Small intestine (tissue), 7 donors: ENCODE results near the gene OR7G2. TPM values are rescaled to one million over a fixed set of nuclear protein-coding genes. Genes with fewer than 3 reads are reported as not detected.
"Not testable (repeated sequence)": the region's sequence is repeated elsewhere in the genome, so short reads cannot be mapped to it uniquely, and the experiment has no call there.

Experiments
- DNase-seq, 2 donors: peaks; one replicate each; pipeline versions ENCODE4 v3.0.0 to v3.0.0-alpha.2; 2013
- FAIRE-seq: peaks from 2 replicates; lab custom pipeline; 2012; peaks lifted over from hg19 to GRCh38; lab: Jason Lieb, UNC
- H3K27ac ChIP-seq, 3 donors: one replicate each; pipeline ENCODE4 v1.5.1; 2013; ENCODE audit warnings: low read length in 2 of 3, mild to moderate bottlenecking in 2 of 3, control low read depth in 1 of 3, inconsistent platforms in 1 of 3, low read depth in 1 of 3, moderate library complexity in 1 of 3
- H3K27me3 ChIP-seq, 3 donors: one replicate each; pipeline ENCODE4 v1.6.1; 2013; ENCODE audit warnings: low read length in 3 of 3, inconsistent platforms in 1 of 3; ENCODE audit not compliant: control insufficient read depth in 3 of 3, insufficient read depth in 3 of 3
- H3K36me3 ChIP-seq, 3 donors: one replicate each; pipeline ENCODE4 v1.6.1; 2013; ENCODE audit warnings: low read length in 3 of 3, inconsistent platforms in 1 of 3, low read depth in 1 of 3, mild to moderate bottlenecking in 1 of 3, moderate library complexity in 1 of 3; ENCODE audit not compliant: control insufficient read depth in 3 of 3, insufficient read depth in 2 of 3
- H3K4me1 ChIP-seq, 3 donors: one replicate each; pipeline ENCODE4 v1.6.1; 2013; ENCODE audit warnings: low read length in 2 of 3, inconsistent platforms in 1 of 3, low read depth in 1 of 3, mild to moderate bottlenecking in 1 of 3, moderate library complexity in 1 of 3; ENCODE audit not compliant: control insufficient read depth in 3 of 3, insufficient read depth in 2 of 3
- H3K4me3 ChIP-seq, 3 donors: one replicate each; pipeline ENCODE4 v1.5.1; 2013; ENCODE audit warnings: low read length in 3 of 3, control low read depth in 1 of 3, inconsistent platforms in 1 of 3, low read depth in 1 of 3, mild to moderate bottlenecking in 1 of 3, moderate library complexity in 1 of 3
- H3K9me3 ChIP-seq, 2 donors: one replicate each; pipeline ENCODE4 v1.6.1; 2013; ENCODE audit warnings: low read depth in 1 of 2, low read length in 1 of 2; ENCODE audit not compliant: control insufficient read depth in 2 of 2, insufficient read depth in 1 of 2
- WGBS, 3 donors: extraction: QIAGEN DNeasy Blood & Tissue Kit; methylation state at CpG; one replicate each; pipeline ENCODE4 v1.1.7; 2013; 5-methylcytosine and 5-hydroxymethylcytosine counted together
- polyA plus RNA-seq, 4 donors: library from polyadenylated mRNA; stranded (reverse) in 3 of 4; unstranded in 1 of 4; fragments of 200-250 nt in 3 of 4; fragments of 120-200 nt in 1 of 4; gene quantifications; one replicate each; pipeline versions ENCODE4 v1.2.1 to v1.2.3, GENCODE V29; 2013
- donor health status: healthy with polysubstance abuse.
- donor health status: control.
- donor health status: control.
- donor health status: Bipolar disorder and iron deficiency.
- donor health status: healthy.

OR7G2 gene
- polyA plus RNA-seq, 4 donors = not detected

DNA sequence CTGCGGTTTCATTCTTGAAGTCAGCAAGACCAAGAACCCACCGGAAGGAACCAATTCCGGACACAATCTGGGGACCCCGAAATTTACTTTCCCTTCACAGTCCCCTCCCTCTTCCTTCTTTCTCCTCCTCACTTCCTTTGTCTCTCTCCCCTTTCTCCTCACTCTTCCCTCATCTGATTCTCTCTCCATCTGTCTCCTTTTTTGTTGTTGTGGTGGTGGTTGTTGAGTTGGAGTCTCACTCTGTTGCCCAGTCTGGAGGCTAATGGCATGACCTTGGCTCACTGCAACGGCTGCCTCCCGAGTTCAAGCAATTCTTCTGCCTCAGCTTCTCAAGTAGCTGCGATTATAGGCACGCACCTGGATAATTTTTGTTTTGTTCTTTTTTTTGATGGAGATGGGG is 53.1 kb downstream of the OR7G2 start:
- FAIRE-seq = no peak
- DNase-seq = no peak
- no peak overlapping the region for H3K27ac ChIP-seq
- H3K9me3 ChIP-seq = no peaks in the 10 kb centered on the region
- 77 to 87% (median 84%) methylated on average over 8 of the region's 8 CpGs for WGBS, 3 donors
- H3K4me3 ChIP-seq = no peak overlapping the region
- H3K36me3 ChIP-seq = no peaks in the 10 kb centered on the region
- H3K27me3 ChIP-seq = peaks cover 0 to 2% (median 0%) of the 10 kb centered on the region in 3 donors
- no peaks in the 10 kb centered on the region for H3K4me1 ChIP-seq

DNA sequence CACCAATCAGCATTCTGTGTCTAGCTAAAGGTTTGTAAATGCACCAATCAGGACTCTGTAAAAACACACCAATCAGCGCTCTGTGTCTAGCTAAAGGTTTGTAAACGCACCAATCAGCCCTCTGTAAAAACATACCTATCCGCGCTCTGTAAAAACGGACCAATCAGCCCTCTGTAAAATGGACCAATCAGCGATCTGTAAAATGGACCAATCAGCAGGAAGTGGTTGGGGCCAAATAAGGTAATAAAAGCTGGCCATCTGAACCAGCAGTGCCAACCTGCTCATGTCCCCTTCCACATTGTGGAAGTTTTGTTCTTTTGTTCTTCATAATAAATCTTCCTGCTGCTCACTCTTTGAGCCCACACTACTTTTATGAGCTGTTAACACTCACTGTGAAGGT is 53.6 kb downstream of the OR7G2 start:
- H3K4me3 ChIP-seq, FAIRE-seq, DNase-seq, H3K4me1 ChIP-seq, H3K9me3 ChIP-seq, H3K27ac ChIP-seq, H3K27me3 ChIP-seq, H3K36me3 ChIP-seq: not testable (repeated sequence)
- 91 to 96% (median 95%) methylated on average over 6 of the region's 6 CpGs for WGBS, 3 donors

DNA sequence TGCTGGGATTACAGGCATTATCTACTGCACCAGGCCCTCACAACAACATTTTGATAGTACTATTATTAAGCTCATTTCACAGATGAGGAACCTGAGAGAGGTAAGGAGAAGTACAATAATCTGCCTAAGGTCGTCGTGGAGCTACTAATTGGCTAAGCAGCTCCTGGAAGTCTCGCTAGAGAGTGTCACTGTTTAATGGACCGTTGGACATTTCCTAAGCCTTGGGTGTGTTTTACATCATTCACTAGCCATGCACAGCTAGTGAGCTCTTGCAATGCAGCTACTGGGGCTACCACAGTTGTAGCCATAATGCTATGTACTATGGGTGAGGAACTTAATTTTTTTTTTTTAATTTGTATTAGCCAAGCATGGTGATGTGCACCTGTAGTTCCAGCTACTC is 54.4 kb downstream of the OR7G2 start:
- H3K4me1 ChIP-seq = no peaks in the 10 kb centered on the region
- DNase-seq = no peak
- H3K27ac ChIP-seq = no peak overlapping the region
- WGBS, 3 donors = 81 to 85% (median 83%) methylated on average over 4 of the region's 4 CpGs
- FAIRE-seq = no peak
- H3K27me3 ChIP-seq = peaks cover 0 to 2% (median 0%) of the 10 kb centered on the region in 3 donors
- no peaks in the 10 kb centered on the region for H3K36me3 ChIP-seq
- H3K9me3 ChIP-seq = no peaks in the 10 kb centered on the region
- H3K4me3 ChIP-seq = no peak overlapping the region

Other genes starting within 250 kb of the OR7G2 start
- under 1 TPM in 1 of 4 donors, not detected in 3; under 0.01 TPM for gene MUC16, start 97.1 kb downstream of the OR7G2 start, polyA plus RNA-seq
- not detected for gene OR1M1, start 20.4 kb downstream of the OR7G2 start, polyA plus RNA-seq
- gene OR7G1, start 8.3 kb upstream of the OR7G2 start, polyA plus RNA-seq = not detected
- not detected for gene OR7G3, start 19.5 kb upstream of the OR7G2 start, polyA plus RNA-seq
- 10 to 100 TPM; 15.2 to 35.1 (median 29.8) TPM for gene ZNF317, start 32.9 kb upstream of the OR7G2 start, polyA plus RNA-seq
- under 1 TPM in 2 of 4 donors, not detected in 2; 0.01 to 0.04 TPM for gene OR7D2, start 71.5 kb upstream of the OR7G2 start, polyA plus RNA-seq
- not detected for gene OR7D4, start 112.1 kb upstream of the OR7G2 start, polyA plus RNA-seq
- not detected for gene OR7E24, start 143.5 kb upstream of the OR7G2 start, polyA plus RNA-seq
- 1 to 10 TPM in 3 of 4 donors, under 1 TPM in 1; 0.22 to 3.8 (median 1.4) TPM for gene ZNF699, start 202.4 kb upstream of the OR7G2 start, polyA plus RNA-seq
- 1 to 10 TPM; 3.8 to 9.9 (median 7.1) TPM for gene ZNF559, start 216.7 kb upstream of the OR7G2 start, polyA plus RNA-seq